HG03175 (cell line): ENCODE results near the gene DUOXA2.
"Not testable (repeated sequence)": the region's sequence is repeated elsewhere in the genome, so short reads cannot be mapped to it uniquely, and the experiment has no call there.

ENCODE experiments used
- ATAC-seq: cut with Tn5 transposase; IDR thresholded peaks from one replicate; pipeline ENCODE4 v1.9.1; 2021; ENCODE audit warnings: mild to moderate bottlenecking, moderate library complexity; ENCODE audit not compliant: unreplicated experiment

DUOXA2 gene

DNA sequence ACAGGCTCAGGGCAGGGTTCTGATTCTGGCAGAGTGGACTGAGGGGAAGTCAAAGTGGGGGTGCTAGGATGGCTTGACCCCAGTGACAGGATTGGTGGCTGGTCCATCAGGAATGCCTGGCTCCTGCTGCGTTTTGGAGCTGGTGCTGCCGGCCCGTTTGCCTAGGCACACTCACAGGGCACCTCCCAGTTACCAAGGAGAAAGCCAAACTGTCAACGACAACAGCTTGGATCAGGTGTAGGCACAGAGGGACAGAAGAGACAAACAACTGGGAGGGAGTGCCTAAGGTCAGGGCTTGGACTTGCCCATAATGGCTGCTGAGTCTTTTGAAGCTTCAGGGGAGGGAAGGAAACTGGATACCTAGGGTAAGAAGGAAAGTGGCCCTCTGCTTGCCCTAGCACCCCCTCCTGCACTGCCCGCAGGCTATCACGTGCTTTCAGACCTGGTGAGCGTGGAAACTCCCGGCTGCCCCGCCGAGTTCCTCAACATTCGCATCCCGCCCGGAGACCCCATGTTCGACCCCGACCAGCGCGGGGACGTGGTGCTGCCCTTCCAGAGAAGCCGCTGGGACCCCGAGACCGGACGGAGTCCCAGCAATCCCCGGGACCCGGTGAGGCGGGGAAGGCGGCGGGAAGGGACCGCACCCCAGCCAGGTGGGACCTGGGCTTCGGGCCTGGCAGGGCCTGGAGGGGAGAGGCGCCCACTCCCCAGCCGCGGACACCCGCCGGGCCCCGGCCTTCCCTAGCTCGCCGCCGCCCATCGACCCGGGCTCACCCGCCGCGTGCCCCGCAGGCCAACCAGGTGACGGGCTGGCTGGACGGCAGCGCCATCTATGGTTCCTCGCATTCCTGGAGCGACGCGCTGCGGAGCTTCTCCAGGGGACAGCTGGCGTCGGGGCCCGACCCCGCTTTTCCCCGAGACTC, 20.8 kb downstream of the DUOXA2 start:
- ATAC-seq: no peak

DNA sequence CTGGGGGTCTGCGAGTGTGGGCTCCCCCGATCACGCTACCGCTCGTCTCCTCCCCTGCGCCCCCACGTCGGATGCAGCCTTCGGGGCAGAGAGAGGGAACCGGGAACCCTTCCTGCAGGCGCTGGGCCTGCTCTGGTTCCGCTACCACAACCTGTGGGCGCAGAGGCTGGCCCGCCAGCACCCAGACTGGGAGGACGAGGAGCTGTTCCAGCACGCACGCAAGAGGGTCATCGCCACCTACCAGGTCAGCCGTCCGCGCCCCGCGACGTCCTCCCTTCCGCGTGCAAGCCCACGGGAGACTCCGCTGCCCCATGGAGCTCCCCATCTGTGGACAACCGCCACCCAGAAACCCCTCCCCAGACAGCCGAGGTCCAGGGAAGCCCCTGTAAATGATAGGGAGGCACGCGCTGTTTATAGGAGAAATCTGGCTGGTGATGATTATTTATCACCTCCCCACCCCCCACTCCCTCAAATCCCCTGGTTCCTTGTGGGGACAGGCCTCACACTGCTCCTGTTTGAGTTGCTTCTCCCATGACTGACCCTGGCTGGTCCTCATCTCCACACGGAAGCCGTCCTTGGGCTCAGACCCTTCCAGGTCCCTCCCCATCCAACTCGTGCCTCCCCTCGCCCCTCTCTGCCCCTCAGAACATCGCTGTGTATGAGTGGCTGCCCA, 21.7 kb downstream of the DUOXA2 start:
- not testable (repeated sequence) for ATAC-seq

GRCh38 chr15:45136378-45136764, 22.2 kb downstream of the DUOXA2 start:
- ATAC-seq: no peak

GRCh38 chr15:45137703-45138102, 23.6 kb downstream of the DUOXA2 start:
- no peak for ATAC-seq

- no peak for ATAC-seq
Observed at GRCh38 chr15:45138814-45139765, 25.0 kb downstream of the DUOXA2 start.

- ATAC-seq: no peak
Observed at GRCh38 chr15:45139770-45140169, 25.6 kb downstream of the DUOXA2 start.

DNA sequence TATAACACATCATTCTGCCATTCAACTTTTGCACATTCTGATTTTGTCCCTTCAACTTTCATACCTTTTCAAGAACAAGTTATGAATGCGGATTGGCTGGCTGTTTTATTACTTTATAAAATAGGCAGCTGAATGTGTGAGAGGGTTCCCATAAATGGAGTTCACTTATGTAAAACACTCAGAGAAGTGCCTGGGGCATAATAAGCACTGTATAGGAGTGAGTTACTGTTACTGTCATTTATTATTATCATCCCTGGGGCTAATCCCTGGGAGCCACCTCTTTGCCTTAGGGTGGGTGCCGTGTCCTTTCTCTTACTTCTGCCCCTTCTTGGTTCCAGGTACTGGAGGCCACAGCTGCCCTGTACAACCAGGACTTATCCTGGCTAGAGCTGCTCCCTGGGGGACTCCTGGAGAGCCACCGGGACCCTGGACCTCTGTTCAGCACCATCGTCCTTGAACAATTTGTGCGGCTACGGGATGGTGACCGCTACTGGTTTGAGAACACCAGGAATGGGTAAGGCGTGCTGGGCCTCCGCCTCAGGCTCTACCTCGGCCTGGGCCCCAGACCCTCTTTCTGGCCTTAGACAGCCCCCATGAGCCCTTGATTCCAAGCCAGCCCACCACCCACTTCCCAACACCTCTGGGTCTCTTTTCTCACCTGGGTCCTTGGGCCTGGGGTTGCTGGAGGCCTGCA, 26.6 kb downstream of the DUOXA2 start:
- no peak for ATAC-seq

GRCh38 chr15:45141386-45141785, 27.3 kb downstream of the DUOXA2 start:
- ATAC-seq: no peak

GRCh38 chr15:45143056-45143455, 28.9 kb downstream of the DUOXA2 start:
- ATAC-seq: no peak

DNA sequence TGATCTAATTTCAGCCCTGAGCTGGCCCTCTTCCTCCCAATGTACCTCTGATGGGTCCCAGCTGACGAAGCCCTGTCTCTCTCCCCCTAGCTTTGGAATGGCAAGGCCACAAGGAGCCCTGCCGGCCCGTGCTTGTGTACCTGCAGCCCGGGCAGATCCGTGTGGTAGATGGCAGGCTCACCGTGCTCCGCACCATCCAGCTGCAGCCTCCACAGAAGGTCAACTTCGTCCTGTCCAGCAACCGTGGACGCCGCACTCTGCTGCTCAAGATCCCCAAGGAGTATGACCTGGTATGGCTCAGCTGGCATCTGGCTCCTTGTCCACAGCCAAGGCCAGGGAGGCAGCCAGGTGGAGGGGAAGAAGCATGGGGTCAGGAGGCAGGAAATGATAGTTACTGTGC, 29.8 kb downstream of the DUOXA2 start:
- no peak for ATAC-seq

GRCh38 chr15:45144775-45145174, 30.6 kb downstream of the DUOXA2 start:
- ATAC-seq: no peak

- ATAC-seq: no peak
Observed at GRCh38 chr15:45146405-45146804, 32.3 kb downstream of the DUOXA2 start.

- no peak for ATAC-seq
Observed at GRCh38 chr15:45147606-45148005, 33.5 kb downstream of the DUOXA2 start.

GRCh38 chr15:45148076-45149059, 34.2 kb downstream of the DUOXA2 start:
- no peak for ATAC-seq

GRCh38 chr15:45149060-45149459, 34.9 kb downstream of the DUOXA2 start:
- no peak for ATAC-seq

- no peak for ATAC-seq
Observed at GRCh38 chr15:45150481-45150880, 36.4 kb downstream of the DUOXA2 start.

DNA sequence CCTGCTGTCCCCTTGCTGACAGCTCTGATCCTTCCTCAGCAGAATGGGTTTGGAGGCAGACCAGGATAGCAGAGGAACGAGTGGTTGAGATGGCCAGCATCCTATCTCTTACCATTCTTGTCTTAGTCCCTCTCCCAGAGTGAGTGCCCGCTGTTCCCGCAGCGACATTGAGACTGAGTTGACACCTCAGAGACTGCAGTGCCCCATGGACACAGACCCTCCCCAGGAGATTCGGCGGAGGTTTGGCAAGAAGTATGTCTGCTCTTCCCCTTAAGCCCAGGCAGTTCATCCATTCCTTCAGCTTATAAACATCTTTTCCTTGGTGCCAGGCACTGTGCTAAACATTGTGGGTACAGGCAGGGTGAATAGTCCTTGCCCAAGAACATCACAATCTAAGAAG, 36.9 kb downstream of the DUOXA2 start:
- no peak for ATAC-seq

DNA sequence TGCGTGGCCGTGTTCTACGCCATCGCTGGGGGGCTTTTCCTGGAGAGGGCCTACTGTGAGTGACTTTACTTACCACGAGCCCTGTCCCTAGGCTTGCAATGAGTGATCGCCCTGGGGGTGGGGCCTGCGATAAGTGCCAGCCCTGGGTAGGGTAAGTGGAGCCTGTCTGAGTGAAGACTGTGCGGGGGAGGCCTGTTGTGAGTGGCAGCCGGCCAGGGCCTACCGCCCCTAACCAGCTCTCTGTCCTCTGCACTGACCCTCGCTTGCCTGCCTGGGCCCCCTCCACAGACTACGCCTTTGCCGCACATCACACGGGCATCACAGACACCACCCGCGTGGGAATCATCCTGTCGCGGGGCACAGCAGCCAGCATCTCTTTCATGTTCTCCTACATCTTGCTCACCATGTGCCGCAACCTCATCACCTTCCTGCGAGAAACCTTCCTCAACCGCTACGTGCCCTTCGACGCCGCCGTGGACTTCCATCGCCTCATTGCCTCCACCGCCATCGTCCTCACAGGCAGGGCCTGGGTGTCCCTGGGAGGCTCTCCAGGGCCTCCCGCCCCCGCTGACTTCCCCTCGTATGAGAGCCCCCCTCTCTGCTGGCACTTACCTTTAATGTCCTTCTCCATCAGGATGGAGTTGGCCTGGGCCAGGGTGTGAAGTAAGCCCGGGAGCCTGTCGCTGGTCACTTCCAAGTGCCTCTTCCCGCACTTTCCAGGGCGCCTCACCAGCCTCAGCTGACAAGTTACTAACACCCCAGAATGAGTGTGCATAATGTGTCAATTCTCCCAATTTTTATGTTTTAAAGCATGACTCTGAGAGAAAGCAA, 38.1 kb downstream of the DUOXA2 start:
- no peak for ATAC-seq
